ENCODE measurements around the gene PROM1. TPM values are rescaled to one million over a fixed set of nuclear protein-coding genes. Genes with fewer than 3 reads are reported as not detected.

PROM1 gene
- total and polyA plus RNA-seq, 2 of the 13 experiments (the other 11 are each of a cell fraction or from before 2014, with no cell fraction given) = 3.9 to 16.4 TPM

GRCh38 chr4:16124232-16124631 lies 40.4 kb upstream of the PROM1 start:
- Histone ChIP-seq H3K27me3 (ENCODE audit: control insufficient read depth in 1 of 2, insufficient read depth in 2 of 2, low read length in 2 of 2) (peaks cover 0 to 9% of the 10 kb centered on the region in 2 experiments; a peak in 4 of 5 replicates), H4K20me1 (ENCODE audit: insufficient read depth, low read length) (no peaks in the 10 kb centered on the region), H3K79me2 (ENCODE audit: insufficient read depth, low read length) (no peaks in the 10 kb centered on the region), H3K4me2 (ENCODE audit: low read depth, low read length) (no peak overlapping the region), H3K27ac (ENCODE audit: extremely low read length, insufficient read depth, low read length) (no peak overlapping the region), H3K4me3 (replicated peaks in 1 of 3; ENCODE audit: insufficient read depth in 1 of 3, low read depth in 2 of 3, low read length in 3 of 3) (no peak overlapping the region), H3K36me3 (replicated peaks in 1 of 2; ENCODE audit: control insufficient read depth in 1 of 2, insufficient read depth in 2 of 2, low read length in 2 of 2) (no peaks in the 10 kb centered on the region), H2AFZ (ENCODE audit: low read length) (no peak overlapping the region), H3K9ac (ENCODE audit: insufficient read depth, low read depth, low read length) (no peak overlapping the region), H3K9me3 (ENCODE audit: low read length) (no peaks in the 10 kb centered on the region), H3K4me1 (ENCODE audit: insufficient read depth, low read length) (peaks cover 77% of the 10 kb centered on the region)
- ATAC-seq (no peak), DNase-seq (ENCODE audit: low spot score) (no peak), FAIRE-seq (no peak)
- intact Hi-C loops (cut with micrococcal nuclease; ENCODE audit: unreplicated experiment) (no loop called here), in situ Hi-C loops (cut with HindIII; ENCODE audit: extremely low pct_ligation_motif_present, low pct_unique_long_range_greater_than_20kb) (no loop called here)
- WGBS (ENCODE audit: low lambda C conversion rate) = 88% methylated on average over 4 of the region's 4 CpGs
- POLR2A ChIA-PET = interaction anchor here (0.9 kb wide), 1 partner anchor 27 kb away, joined by 3 read pairs; no protein-coding TSS in a partner anchor
- CTCF ChIA-PET (ENCODE audit: low intra/inter-chr PET ratio, low total read pairs) = no interaction called here
- BruUV-seq (replicated peaks) = no TSS peak
- no peak for TF ChIP-seq ZNF136 (CRISPR knock-in tag; IDR thresholded peaks at IDR 0.05; ENCODE audit: low read depth)
- TF ChIP-seq KAT2B (IDR thresholded peaks at IDR 0.05; ENCODE audit: borderline replicate concordance, low read depth, low read length) = no peak
- no peak for TF ChIP-seq ZFP62 (CRISPR knock-in tag; IDR thresholded peaks at IDR 0.05)
- no peak for TF ChIP-seq ATF7-NPFF (CRISPR knock-in tag; IDR thresholded peaks at IDR 0.05; ENCODE audit: low read depth)
- no peak for TF ChIP-seq TRIM24 (CRISPR knock-in tag; IDR thresholded peaks at IDR 0.05)
- TF ChIP-seq TMF1 (CRISPR knock-in tag; IDR thresholded peaks at IDR 0.05; ENCODE audit: low read depth) = no peak
- TF ChIP-seq GATA4 (IDR thresholded peaks at IDR 0.05; ENCODE audit: borderline replicate concordance, low read depth) = no peak
- TF ChIP-seq TAF15 (IDR thresholded peaks at IDR 0.05; ENCODE audit: low read depth, low read length, poor library complexity, severe bottlenecking) = no peak
- TF ChIP-seq SP5 (CRISPR knock-in tag; IDR thresholded peaks at IDR 0.05; ENCODE audit: borderline replicate concordance, low read depth) = no peak
- no peak for TF ChIP-seq ZNF142 (CRISPR knock-in tag; IDR thresholded peaks at IDR 0.05)
- TF ChIP-seq MED8 (CRISPR knock-in tag; IDR thresholded peaks at IDR 0.05; ENCODE audit: insufficient replicate concordance) = no peak
- no peak for TF ChIP-seq NFYC (CRISPR knock-in tag; IDR thresholded peaks at IDR 0.05)
- no peak for TF ChIP-seq ZNF597 (CRISPR knock-in tag; IDR thresholded peaks at IDR 0.05)
- no peak for TF ChIP-seq PRPF4 (IDR thresholded peaks at IDR 0.05; ENCODE audit: low read depth, low read length, poor library complexity, severe bottlenecking)
- TF ChIP-seq ZNF619 (CRISPR knock-in tag; IDR thresholded peaks at IDR 0.05) = no peak
- no peak for TF ChIP-seq FOXA3 (CRISPR knock-in tag; IDR thresholded peaks at IDR 0.05)

All from HepG2 (cell line).